HepG2 (cell line): ENCODE results near the gene PIKFYVE. TPM values are rescaled to one million over a fixed set of nuclear protein-coding genes. Genes with fewer than 3 reads are reported as not detected.
A peak's percentile ranks its signal among the peaks of the same experiment; 100 is the strongest.

ENCODE experiments used
- CEBPB ChIP-seq: IDR thresholded peaks from 2 replicates; pipeline ENCODE4 v1.6.1; 2011; ENCODE audit warnings: low read depth, low read length, improper control_type of control experiment, borderline replicate concordance
- CERS6 ChIP-seq: sonication (generic); formaldehyde crosslinking; IDR thresholded peaks from 2 replicates; pipeline ENCODE4 v1.5.0; 2020; ENCODE audit warnings: missing genetic modification reagents
- DMAP1 ChIP-seq: IDR thresholded peaks from 2 replicates; pipeline ENCODE4 v1.6.1; 2016
- FOXO1 ChIP-seq: sonication (generic); formaldehyde crosslinking; IDR thresholded peaks from 2 replicates; pipeline ENCODE4 v1.4.0; 2020; ENCODE audit warnings: missing genetic modification reagents
- HOXA3 ChIP-seq: sonication (generic); formaldehyde crosslinking; IDR thresholded peaks from 2 replicates; pipeline ENCODE4 v1.5.0; 2020; ENCODE audit warnings: missing genetic modification reagents
- MTF1 ChIP-seq: sonication (generic); formaldehyde crosslinking; IDR thresholded peaks from 2 replicates; pipeline ENCODE4 v1.5.0; 2020; ENCODE audit warnings: missing genetic modification reagents
- MXI1 ChIP-seq: IDR thresholded peaks from 3 replicates; pipeline ENCODE4 v1.6.1; 2012; ENCODE audit warnings: low read depth, low read length, inconsistent platforms, borderline replicate concordance
- PAF1 ChIP-seq: IDR thresholded peaks from 2 replicates; pipeline ENCODE4 v1.6.1; 2016; ENCODE audit warnings: missing genetic modification reagents, missing compliant biosample characterization
- SUZ12 ChIP-seq: fragments of 150-350 bp; IDR thresholded peaks from 2 replicates; pipeline ENCODE4 v1.6.1; 2014; ENCODE audit warnings: low read depth, low read length
- TBP ChIP-seq: sonication (generic); formaldehyde crosslinking; IDR thresholded peaks from 2 replicates; pipeline ENCODE4 v1.5.0; 2020; ENCODE audit warnings: missing genetic modification reagents
- TGIF2 ChIP-seq: IDR thresholded peaks from 2 replicates; pipeline ENCODE4 v1.6.1; 2016; ENCODE audit warnings: control low read depth, missing compliant biosample characterization
- ZBTB7A ChIP-seq: sonication (generic); formaldehyde crosslinking; IDR thresholded peaks from 2 replicates; pipeline ENCODE4 v1.8.0; 2022; ENCODE audit warnings: mild to moderate bottlenecking, missing genetic modification reagents
- ZBTB8A ChIP-seq: sonication (generic); formaldehyde crosslinking; IDR thresholded peaks from 2 replicates; pipeline ENCODE4 v1.4.0; 2020; ENCODE audit warnings: mild to moderate bottlenecking, low read depth, missing genetic modification reagents, borderline replicate concordance
- ZFP82 ChIP-seq: sonication (generic); formaldehyde crosslinking; IDR thresholded peaks from 2 replicates; pipeline ENCODE4 v1.5.1; 2020; ENCODE audit warnings: mild to moderate bottlenecking, missing genetic modification reagents, borderline replicate concordance
- ZNF142 ChIP-seq: sonication (generic); formaldehyde crosslinking; IDR thresholded peaks from 2 replicates; pipeline ENCODE4 v1.4.0; 2020; ENCODE audit warnings: missing genetic modification reagents
- ZNF234 ChIP-seq: sonication (generic); formaldehyde crosslinking; conservative IDR thresholded peaks from 2 replicates; pipeline ENCODE4 v1.5.1; 2020; ENCODE audit warnings: mild to moderate bottlenecking, missing genetic modification reagents
- ZNF33A ChIP-seq: sonication (generic); formaldehyde crosslinking; IDR thresholded peaks from 2 replicates; pipeline ENCODE4 v1.5.1; 2020; ENCODE audit warnings: missing genetic modification reagents, mild to moderate bottlenecking, moderate library complexity, borderline replicate concordance
- ZNF343 ChIP-seq: sonication (generic); formaldehyde crosslinking; IDR thresholded peaks from 2 replicates; pipeline ENCODE4 v1.4.0; 2020; ENCODE audit warnings: mild to moderate bottlenecking, missing genetic modification reagents
- ZNF549 ChIP-seq: sonication (generic); formaldehyde crosslinking; IDR thresholded peaks from 2 replicates; pipeline ENCODE4 v1.5.0; 2020; ENCODE audit warnings: missing genetic modification reagents
- ZNF564 ChIP-seq: sonication (generic); formaldehyde crosslinking; IDR thresholded peaks from 2 replicates; pipeline ENCODE4 v1.8.1; 2023; ENCODE audit warnings: mild to moderate bottlenecking, missing genetic modification reagents
- ZNF570 ChIP-seq: sonication (generic); formaldehyde crosslinking; IDR thresholded peaks from 2 replicates; pipeline ENCODE4 v1.4.0; 2020; ENCODE audit warnings: mild to moderate bottlenecking, missing genetic modification reagents, borderline replicate concordance
- ZSCAN25 ChIP-seq: sonication (generic); formaldehyde crosslinking; IDR thresholded peaks from 2 replicates; pipeline ENCODE4 v1.8.0; 2022; ENCODE audit warnings: mild to moderate bottlenecking, missing genetic modification reagents
- polyA plus RNA-seq, 8 experiments: library from polyadenylated mRNA; depleted of rRNA in 3 of 8; stranded (reverse) in 7 of 8; unstranded in 1 of 8; fragments of >200 nt; fragmentation: Illumina TruSeq in 4 of 8; extraction: Trizol in 4 of 8; gene quantifications; 2 replicates each; pipeline versions ENCODE4 v1.2.1 to v1.2.3, GENCODE V29; 2011 to 2016; ENCODE audit warnings: low read depth in 4 of 8, missing spikeins in 1 of 8, mixed read lengths in 1 of 8; ENCODE audit not compliant: insufficient read depth in 1 of 8
- total RNA-seq, 5 experiments: library from RNA; depleted of rRNA; stranded (reverse); fragments of >200 nt; fragmentation: Illumina TruSeq; extraction: Trizol; gene quantifications; 2 replicates each; pipeline ENCODE4 v1.2.3, GENCODE V29; 2016; ENCODE audit warnings: low read depth in 1 of 5
- TF ChIP-seq, protein P1 (sequence below): sonication (generic); formaldehyde crosslinking; IDR thresholded peaks from 2 replicates; pipeline ENCODE4 v1.4.0; 2020; ENCODE audit warnings: missing genetic modification reagents, borderline replicate concordance

PIKFYVE gene
- total and polyA plus RNA-seq, 2 of the 13 experiments (the other 11 are each of a cell fraction or from before 2014, with no cell fraction given) = 20.2 to 21.7 TPM

DNA sequence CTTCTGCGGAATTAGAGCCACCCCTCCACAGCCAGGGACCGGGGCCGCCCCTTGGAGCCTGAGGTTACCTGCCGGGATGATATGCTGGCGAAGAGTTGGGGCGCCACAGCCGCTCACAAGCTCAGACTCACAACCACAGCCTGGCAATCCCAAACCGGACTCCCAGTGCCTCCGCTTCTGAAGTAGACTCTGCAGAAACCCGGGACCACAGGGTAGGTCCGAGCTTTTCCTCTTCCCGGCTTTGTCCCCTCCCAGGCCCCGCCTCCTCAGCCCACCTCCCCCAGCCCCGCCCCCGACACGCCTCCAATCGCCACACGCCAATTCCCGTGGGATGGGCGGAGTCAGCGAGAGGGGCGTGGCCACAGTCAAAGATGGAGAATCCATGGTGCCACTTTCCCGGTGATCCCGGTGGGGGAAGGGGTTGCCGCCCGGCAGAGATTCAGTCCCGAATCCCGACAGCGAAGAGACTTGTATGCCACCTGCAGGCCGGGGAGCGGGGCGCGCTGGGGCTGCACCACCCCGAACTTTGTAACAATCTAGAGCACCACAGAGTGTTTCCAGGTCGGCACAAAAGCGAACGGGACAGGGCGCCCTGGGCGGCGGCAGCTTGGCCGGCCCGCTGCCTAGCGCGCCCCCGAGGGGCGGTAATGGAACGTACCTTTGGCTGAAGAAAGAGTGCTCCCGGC is 11.0 kb upstream of the PIKFYVE start, which contains the start of gene IDH1 (continued):
- no peak for TF ChIP-seq PAF1 (CRISPR knock-in tag)
- TF ChIP-seq MTF1 (CRISPR knock-in tag) = peak; percentile 40; the same call in 1 of the 2 replicates
- TF ChIP-seq ZNF549 = no peak; the same call in 1 of the 2 replicates
- no peak for TF ChIP-seq ZNF234 (CRISPR knock-in tag)
- TF ChIP-seq DMAP1 (CRISPR knock-in tag) = peak; percentile 74; the same call in 1 of the 2 replicates
- no peak for TF ChIP-seq ZNF570
- peak; percentile 42; the same call in 1 of the 2 replicates for TF ChIP-seq FOXO1 (CRISPR knock-in tag)
- no peak for TF ChIP-seq ZNF343 (CRISPR knock-in tag)
- peak; percentile 68; the same call in 1 of the 2 replicates for TF ChIP-seq ZSCAN25 (CRISPR knock-in tag)
- peak; percentile 61; the same call in 1 of the 3 replicates for TF ChIP-seq MXI1
- no peak for TF ChIP-seq CERS6 (CRISPR knock-in tag)
- TF ChIP-seq TGIF2 (CRISPR knock-in tag) = no peak; the same call in 1 of the 2 replicates
- TF ChIP-seq SUZ12 = no peak
- TF ChIP-seq CEBPB = no peak
- TF ChIP-seq ZNF564 (CRISPR knock-in tag) = peak; percentile 87; the same call in 1 of the 2 replicates
- peak; percentile 71 for TF ChIP-seq ZNF142 (CRISPR knock-in tag)
- no peak for TF ChIP-seq ZBTB7A
- peak; percentile 82 for TF ChIP-seq HOXA3 (CRISPR knock-in tag)
- no peak for TF ChIP-seq ZFP82 (CRISPR knock-in tag)
- no peak for TF ChIP-seq TBP (CRISPR knock-in tag)
- TF ChIP-seq ZBTB8A (CRISPR knock-in tag) = no peak
- TF ChIP-seq, protein P1, sequence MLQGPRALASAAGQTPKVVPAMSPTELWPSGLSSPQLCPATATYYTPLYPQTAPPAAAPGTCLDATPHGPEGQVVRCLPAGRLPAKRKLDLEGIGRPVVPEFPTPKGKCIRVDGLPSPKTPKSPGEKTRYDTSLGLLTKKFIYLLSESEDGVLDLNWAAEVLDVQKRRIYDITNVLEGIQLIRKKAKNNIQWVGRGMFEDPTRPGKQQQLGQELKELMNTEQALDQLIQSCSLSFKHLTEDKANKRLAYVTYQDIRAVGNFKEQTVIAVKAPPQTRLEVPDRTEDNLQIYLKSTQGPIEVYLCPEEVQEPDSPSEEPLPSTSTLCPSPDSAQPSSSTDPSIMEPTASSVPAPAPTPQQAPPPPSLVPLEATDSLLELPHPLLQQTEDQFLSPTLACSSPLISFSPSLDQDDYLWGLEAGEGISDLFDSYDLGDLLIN (CRISPR knock-in tag) = peak; percentile 35; the same call in 1 of the 2 replicates
- no peak for TF ChIP-seq ZNF33A (CRISPR knock-in tag)
